Panc1 (cell line): ENCODE measurements around the gene MRGPRX2. TPM values are rescaled to one million over a fixed set of nuclear protein-coding genes. Genes with fewer than 3 reads are reported as not detected.
A peak's percentile ranks its signal among the peaks of the same experiment; 100 is the strongest.

Source experiments
- ATAC-seq: fragments of 200-7000 bp; cut with Tn5 transposase; 2 replicates; pipeline ENCODE4 v1.9.1; 2020; ENCODE audit warnings: mild to moderate bottlenecking, moderate library complexity
- BruUV-seq: library from RNA; stranded (reverse); fragments of 400-500 nt; replicated peaks from 2 replicates; lab custom pipeline; 2021; lab: Mats Ljungman, UMichigan
- CTCF ChIA-PET: fragments of 300-600 bp; sonication (Branson Sonifier 250); formaldehyde crosslinking; loops from one replicate; lab custom pipeline; 2022; ENCODE audit warnings: antibody characterized with exemption; lab: Charles Lee
- POLR2A ChIA-PET: fragments of 300-600 bp; sonication (Branson Sonifier 250); formaldehyde crosslinking; loops from one replicate; lab custom pipeline; 2022; ENCODE audit warnings: antibody characterized with exemption; lab: Charles Lee
- DNase-seq: peaks from one replicate; pipeline ENCODE4 v3.0.0-alpha.2; 2010; ENCODE audit warnings: low read depth, low spot score
- H3K27ac ChIP-seq: 2 replicates; pipeline ENCODE4 v1.5.1; 2011; ENCODE audit warnings: mild to moderate bottlenecking, low read length, inconsistent platforms
- H3K27me3 ChIP-seq: fragments of 200-500 bp; sonication (Bioruptor generic); 2 replicates; pipeline ENCODE4 v1.6.0; 2014; ENCODE audit warnings: low read length, inconsistent platforms; ENCODE audit not compliant: control insufficient read depth, insufficient read depth
- H3K36me3 ChIP-seq: fragments of 200-500 bp; sonication (Bioruptor generic); 2 replicates; pipeline ENCODE4 v1.5.1; 2014; ENCODE audit warnings: inconsistent platforms, mild to moderate bottlenecking, low read length, moderate library complexity; ENCODE audit not compliant: control insufficient read depth, insufficient read depth
- H3K4me1 ChIP-seq: 2 replicates; pipeline ENCODE4 v1.5.1; 2011; ENCODE audit warnings: inconsistent platforms, mild to moderate bottlenecking, low read length, moderate library complexity; ENCODE audit not compliant: control insufficient read depth, insufficient read depth
- H3K4me3 ChIP-seq, 2 experiments: 2 replicates each; pipeline ENCODE4 v1.5.1; 2011 to 2012; ENCODE audit warnings: low read depth in 2 of 2, low read length in 2 of 2, mild to moderate bottlenecking in 2 of 2, inconsistent platforms in 1 of 2, moderate library complexity in 1 of 2
- H3K9me3 ChIP-seq: fragments of 200-500 bp; sonication (Bioruptor generic); 2 replicates; pipeline ENCODE4 v1.5.1; 2014; ENCODE audit warnings: low read depth, mild to moderate bottlenecking, inconsistent platforms, low read length, moderate library complexity; ENCODE audit not compliant: control insufficient read depth, insufficient read depth
- CTCF ChIP-seq: fragments of 450-650 bp; IDR thresholded peaks from 2 replicates; pipeline ENCODE4 v1.5.1; 2017; ENCODE audit warnings: mild to moderate bottlenecking
- POLR2AphosphoS5 ChIP-seq: IDR thresholded peaks from 2 replicates; pipeline ENCODE4 v1.6.1; 2012; ENCODE audit warnings: mild to moderate bottlenecking, low read depth, low read length, moderate library complexity
- REST ChIP-seq, 2 experiments: IDR thresholded peaks; 2 replicates each; pipeline ENCODE4 v1.6.1; 2011 to 2012; ENCODE audit warnings: low read depth in 2 of 2, control low read depth in 1 of 2, low read length in 1 of 2, mild to moderate bottlenecking in 1 of 2, moderate library complexity in 1 of 2; ENCODE audit not compliant: insufficient read depth in 1 of 2
- SIN3A ChIP-seq: IDR thresholded peaks from 2 replicates; pipeline ENCODE4 v1.6.1; 2012; ENCODE audit warnings: low read depth, mild to moderate bottlenecking, low read length, moderate library complexity, borderline replicate concordance; ENCODE audit not compliant: insufficient read depth
- TCF7L2 ChIP-seq: IDR thresholded peaks from 2 replicates; pipeline ENCODE4 v1.6.1; 2011; ENCODE audit warnings: mild to moderate bottlenecking, low read depth, low read length, inconsistent platforms
- in situ Hi-C: cut with HindIII; loops from 2 replicates; pipeline ENCODE4 v1.10.0; 2016; ENCODE audit warnings: low sequenced_read_pairs, low pct_unique_long_range_greater_than_20kb
- intact Hi-C: fragments of 100-400 bp; cut with micrococcal nuclease; formaldehyde crosslinking; loops from one replicate; pipeline ENCODE4 v1.10.0; 2022; ENCODE audit not compliant: unreplicated experiment
- total RNA-seq: library from RNA; stranded (reverse); gene quantifications from one replicate; pipeline ENCODE4 v1.2.1, GENCODE V29; 2021; ENCODE audit not compliant: unreplicated experiment

The MRGPRX2 gene
- total RNA-seq, 1 experiment from 2014 or later = not detected

GRCh38 chr11:19076744-19077589 lies 16.4 kb upstream of the MRGPRX2 start:
- peaks cover 8% of the 10 kb centered on the region; the same call in 1 of the 2 replicates for H3K27me3 ChIP-seq
- DNase-seq (peak; percentile 39), ATAC-seq (peak; percentile 86)
- H3K9me3 ChIP-seq = no peaks in the 10 kb centered on the region
- no TSS peak for BruUV-seq
- no peak overlapping the region for H3K27ac ChIP-seq
- H3K36me3 ChIP-seq = no peaks in the 10 kb centered on the region
- peak overlapping the region in 1 of 2 experiments; percentile 28; a peak in 2 of 4 replicates for H3K4me3 ChIP-seq
- CTCF ChIA-PET = interaction anchor here (0.6 to 1.0 kb wide), 3 partner anchors 16 to 476 kb away, joined by 3 to 7 read pairs (median 4); partner anchors contain the start of gene MRGPRX2
- intact Hi-C loops (loop anchor here (5.0 kb wide), 1 partner anchor 40 kb away; the partner anchor contains the start of gene ZDHHC13), in situ Hi-C loops (no loop called here)
- no peaks in the 10 kb centered on the region; the same call in 1 of the 2 replicates for H3K4me1 ChIP-seq
- TF ChIP-seq SIN3A (no peak), CTCF (peak; percentile 96)
- POLR2A ChIA-PET = interaction anchor here (0.6 kb wide), 1 partner anchor 223 kb away, joined by 3 read pairs; no protein-coding TSS in a partner anchor

- no peak for ATAC-seq
- no peak overlapping the region for H3K27ac ChIP-seq
- POLR2A ChIA-PET = no interaction called here
- H3K4me3 ChIP-seq = no peak overlapping the region
- in situ Hi-C loops = no loop called here
- H3K4me1 ChIP-seq = no peaks in the 10 kb centered on the region; the same call in 1 of the 2 replicates
- no TSS peak for BruUV-seq
- H3K9me3 ChIP-seq = no peaks in the 10 kb centered on the region
- H3K36me3 ChIP-seq = no peaks in the 10 kb centered on the region
- no peak for DNase-seq
- peaks cover 8% of the 10 kb centered on the region; the same call in 1 of the 2 replicates for H3K27me3 ChIP-seq
- CTCF ChIA-PET = no interaction called here
- TF ChIP-seq REST (IDR thresholded peaks at IDR 0.05; ENCODE audit: insufficient read depth in 1 of 2, low read depth in 2 of 2, low read length in 1 of 2) = no peak
- TF ChIP-seq CTCF = no peak
- no peak for TF ChIP-seq POLR2AphosphoS5
- TF ChIP-seq TCF7L2 = no peak
- TF ChIP-seq SIN3A = no peak
- intact Hi-C loops = loop anchor here (5.0 kb wide), 1 partner anchor 42 kb away; the partner anchor contains the start of gene ZDHHC13
Measured at GRCh38 chr11:19075636-19076035, 15.1 kb upstream of the MRGPRX2 start.
